ENCODE measurements around the gene FILIP1.

DNA sequence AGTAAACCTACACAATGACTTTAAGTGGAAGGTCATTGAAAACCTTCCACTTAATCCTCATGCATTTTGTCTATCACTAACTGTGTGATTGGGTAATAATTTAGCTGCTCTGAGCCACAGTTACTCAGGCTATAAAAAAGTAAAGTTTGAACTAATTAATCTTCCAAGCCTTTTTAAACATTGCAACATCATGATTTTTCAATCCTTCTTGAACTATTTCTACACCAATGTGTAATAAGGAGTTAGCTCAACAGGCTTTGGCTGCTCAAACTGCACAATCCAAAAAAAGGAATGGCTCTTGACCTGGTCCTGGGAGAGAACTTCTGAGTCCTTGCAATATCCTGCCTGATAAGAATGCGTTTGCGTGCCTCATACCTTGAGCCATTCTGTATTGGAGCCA lies 34.8 kb upstream of the FILIP1 start:
- TF ChIP-seq TAF1 (IDR thresholded peaks at IDR 0.05; ENCODE audit: borderline replicate concordance, insufficient read depth, low read length): no peak
- no peak for TF ChIP-seq POLR2AphosphoS5 (IDR thresholded peaks at IDR 0.05; ENCODE audit: low read depth, low read length)
- no peak for TF ChIP-seq SIN3A (IDR thresholded peaks at IDR 0.05; ENCODE audit: borderline replicate concordance, insufficient read depth, low read length)
- TF ChIP-seq, protein P1, sequence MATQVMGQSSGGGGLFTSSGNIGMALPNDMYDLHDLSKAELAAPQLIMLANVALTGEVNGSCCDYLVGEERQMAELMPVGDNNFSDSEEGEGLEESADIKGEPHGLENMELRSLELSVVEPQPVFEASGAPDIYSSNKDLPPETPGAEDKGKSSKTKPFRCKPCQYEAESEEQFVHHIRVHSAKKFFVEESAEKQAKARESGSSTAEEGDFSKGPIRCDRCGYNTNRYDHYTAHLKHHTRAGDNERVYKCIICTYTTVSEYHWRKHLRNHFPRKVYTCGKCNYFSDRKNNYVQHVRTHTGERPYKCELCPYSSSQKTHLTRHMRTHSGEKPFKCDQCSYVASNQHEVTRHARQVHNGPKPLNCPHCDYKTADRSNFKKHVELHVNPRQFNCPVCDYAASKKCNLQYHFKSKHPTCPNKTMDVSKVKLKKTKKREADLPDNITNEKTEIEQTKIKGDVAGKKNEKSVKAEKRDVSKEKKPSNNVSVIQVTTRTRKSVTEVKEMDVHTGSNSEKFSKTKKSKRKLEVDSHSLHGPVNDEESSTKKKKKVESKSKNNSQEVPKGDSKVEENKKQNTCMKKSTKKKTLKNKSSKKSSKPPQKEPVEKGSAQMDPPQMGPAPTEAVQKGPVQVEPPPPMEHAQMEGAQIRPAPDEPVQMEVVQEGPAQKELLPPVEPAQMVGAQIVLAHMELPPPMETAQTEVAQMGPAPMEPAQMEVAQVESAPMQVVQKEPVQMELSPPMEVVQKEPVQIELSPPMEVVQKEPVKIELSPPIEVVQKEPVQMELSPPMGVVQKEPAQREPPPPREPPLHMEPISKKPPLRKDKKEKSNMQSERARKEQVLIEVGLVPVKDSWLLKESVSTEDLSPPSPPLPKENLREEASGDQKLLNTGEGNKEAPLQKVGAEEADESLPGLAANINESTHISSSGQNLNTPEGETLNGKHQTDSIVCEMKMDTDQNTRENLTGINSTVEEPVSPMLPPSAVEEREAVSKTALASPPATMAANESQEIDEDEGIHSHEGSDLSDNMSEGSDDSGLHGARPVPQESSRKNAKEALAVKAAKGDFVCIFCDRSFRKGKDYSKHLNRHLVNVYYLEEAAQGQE (IDR thresholded peaks at IDR 0.05; ENCODE audit: insufficient read depth in 1 of 2, low read depth in 2 of 2, low read length in 2 of 2): no peak
- no peak for TF ChIP-seq FOXP2 (optimal IDR thresholded peaks at IDR 0.05; ENCODE audit: borderline replicate concordance, extremely low read depth, extremely low read length, insufficient read depth)

Measured in PFSK-1 (cell line).